Activated CD8-positive, alpha-beta memory T cell treated with anti-CD3 and anti-CD28 coated beads for 4 hours (primary cell): ENCODE measurements around the gene MAD2L1.
"Not testable (repeated sequence)": the region's sequence is repeated elsewhere in the genome, so short reads cannot be mapped to it uniquely, and the experiment has no call there.

Source experiments
- DNase-seq, 2 donors: peaks; one replicate each; pipeline ENCODE4 v3.0.0-alpha.2; 2020; ENCODE audit warnings: low read depth in 2 of 2

The MAD2L1 gene

DNA sequence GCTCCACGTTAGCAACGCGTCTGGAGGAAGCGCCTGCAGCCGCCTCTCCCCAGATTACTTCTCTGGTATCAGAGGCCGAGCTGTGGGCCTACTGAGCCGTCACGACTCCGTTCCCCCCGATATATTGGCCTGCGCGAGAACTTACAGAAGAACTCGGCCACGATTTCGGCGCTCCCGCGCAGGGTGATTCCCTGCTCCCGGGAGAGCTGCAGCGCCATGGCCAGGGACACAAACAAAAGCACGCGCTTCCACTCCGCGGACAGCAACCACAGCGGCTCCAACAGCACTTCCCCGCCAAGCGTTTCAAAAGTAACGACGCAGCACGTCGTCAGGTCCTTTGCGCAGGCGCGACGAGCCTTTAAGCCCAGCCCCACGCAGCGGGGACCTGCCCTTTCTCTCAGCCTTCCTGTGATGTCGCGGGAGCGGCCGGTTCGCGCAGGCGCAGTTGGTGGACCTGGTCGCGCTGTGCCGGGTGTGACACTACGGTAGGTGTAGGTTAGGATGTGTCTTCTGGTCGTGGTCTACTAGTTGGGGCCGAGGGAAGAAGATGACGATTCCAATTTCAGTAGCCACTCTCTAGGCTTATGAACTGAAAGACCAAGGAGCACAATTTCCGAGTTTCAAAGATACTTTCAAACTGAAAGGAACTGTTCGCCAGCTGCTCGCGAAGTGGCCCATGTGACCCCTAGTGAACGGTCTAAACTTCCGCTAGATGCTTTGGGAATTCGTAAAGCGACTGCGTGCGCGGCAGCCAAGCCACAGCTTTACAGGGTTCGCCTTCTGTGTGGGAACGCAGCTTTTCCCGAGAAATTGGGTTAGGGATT, at the start of gene MAD2L1:
MAD2L1 (minus strand) TSS at position 332 of the 824 bp plus-strand sequence; CDS start at position 218, 114 bp downstream.
- peak; percentile 97 to 99 for DNase-seq

DNA sequence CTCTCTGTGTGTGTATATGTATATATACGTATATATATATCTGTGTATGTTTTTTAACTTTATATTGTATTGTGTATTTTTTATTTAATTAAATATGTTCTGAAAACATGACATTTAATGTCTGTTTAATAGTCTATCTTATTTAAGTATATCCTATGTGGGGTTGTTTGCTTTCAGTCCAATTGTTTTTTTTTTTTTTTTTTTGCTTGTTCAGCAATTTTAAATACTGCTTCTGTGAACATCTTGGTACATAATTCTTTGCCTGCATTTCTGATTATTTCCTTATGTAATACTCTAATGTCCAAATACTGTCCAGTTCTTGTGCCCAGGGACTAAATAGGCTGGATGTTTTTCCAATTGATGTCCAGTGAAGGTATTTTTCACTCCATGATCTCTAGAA, 45.1 kb upstream of the MAD2L1 start:
- no peak for DNase-seq

DNA sequence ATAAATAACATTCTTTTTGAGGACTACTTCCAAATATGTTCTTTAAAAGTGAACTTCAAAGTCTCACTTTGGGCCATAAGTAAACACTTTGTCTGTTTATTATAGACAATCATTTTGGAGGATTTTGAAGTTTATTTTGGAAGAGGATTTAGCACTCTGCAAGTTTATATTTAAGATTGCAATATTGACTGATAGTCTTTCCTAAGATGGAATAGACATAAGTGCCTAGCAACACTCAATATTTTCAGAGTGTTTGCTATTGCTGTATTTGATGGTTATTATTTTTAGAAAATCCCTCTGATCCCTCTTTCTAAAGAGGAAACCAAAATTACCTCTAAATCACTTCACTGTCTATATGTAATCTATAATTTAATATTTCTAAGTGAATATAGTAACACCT, 42.8 kb upstream of the MAD2L1 start:
- no peak for DNase-seq

DNA sequence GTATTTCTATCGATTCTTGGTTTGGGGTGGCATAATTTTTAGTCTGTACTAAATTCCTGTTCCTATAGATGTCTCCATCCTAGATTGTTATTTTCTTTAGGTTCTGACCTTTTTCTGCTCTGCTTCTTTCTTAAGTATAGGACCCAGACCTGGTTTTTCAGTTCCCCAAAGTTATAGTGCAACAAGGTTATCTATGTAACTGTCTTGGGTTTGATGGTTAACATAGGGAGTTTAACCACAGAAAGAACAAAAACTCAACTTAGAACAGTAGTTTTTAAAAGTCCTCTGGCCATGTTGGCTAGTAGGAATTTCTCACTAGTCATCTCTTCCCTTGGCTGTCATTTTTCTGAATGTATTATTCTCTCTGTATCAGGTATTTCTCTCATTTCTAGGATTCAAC, 38.8 kb upstream of the MAD2L1 start:
- DNase-seq, result no peak

DNA sequence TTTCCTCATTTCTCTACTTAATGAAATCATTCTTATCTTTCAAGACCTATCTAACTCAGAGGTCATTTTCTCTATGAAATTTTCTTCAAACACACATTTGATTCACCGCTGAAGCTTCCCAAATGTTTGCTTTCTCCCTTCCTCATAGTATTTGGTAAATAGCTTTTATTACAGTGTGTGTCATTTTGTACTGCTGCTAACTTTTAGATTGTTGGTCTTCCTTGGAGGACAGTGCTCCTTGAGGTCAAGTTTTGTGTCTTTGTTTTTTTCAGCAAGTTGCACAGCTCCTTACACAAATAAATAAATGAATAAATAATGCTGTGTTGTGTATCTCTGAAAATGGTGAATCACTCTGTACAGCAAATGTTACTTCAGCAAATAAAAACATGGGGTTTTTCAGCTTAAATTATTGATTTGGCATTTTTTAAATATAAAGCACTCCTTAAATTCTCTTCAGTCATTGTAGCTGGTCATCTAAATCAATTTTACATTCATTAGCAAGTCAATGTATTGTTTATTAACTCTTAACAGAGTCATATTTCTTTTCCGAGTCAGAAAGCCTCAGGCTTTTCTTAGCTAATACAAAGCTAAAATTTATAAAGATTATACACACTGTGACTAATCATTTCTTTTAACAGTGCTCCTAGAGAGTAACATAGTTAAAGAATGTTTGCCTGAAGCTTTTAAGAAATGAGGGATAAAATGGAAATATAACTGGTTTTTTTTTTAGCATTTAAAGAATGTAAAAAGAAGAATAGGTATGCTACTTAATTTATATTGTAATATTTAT, 30.1 kb upstream of the MAD2L1 start:
- no peak for DNase-seq

DNA sequence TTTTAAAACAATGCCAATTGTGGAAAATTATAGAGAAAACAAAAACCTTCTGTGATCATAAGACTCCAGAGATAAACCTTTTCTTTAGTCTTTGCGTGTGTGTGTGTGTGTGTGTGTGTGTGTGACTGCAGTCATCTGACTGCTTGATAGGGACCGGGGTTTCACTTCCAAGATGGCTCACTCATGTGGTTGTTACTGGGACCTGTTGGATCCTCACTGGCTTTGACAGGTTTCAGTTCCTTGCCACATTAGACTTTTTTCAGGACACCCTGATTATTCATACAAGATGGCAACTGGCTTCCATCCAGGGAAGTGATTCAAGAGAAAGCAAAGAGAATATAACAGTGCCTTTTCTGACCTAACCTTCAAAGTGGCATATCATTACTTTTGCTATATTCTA, 21.9 kb upstream of the MAD2L1 start:
- DNase-seq, result no peak

DNA sequence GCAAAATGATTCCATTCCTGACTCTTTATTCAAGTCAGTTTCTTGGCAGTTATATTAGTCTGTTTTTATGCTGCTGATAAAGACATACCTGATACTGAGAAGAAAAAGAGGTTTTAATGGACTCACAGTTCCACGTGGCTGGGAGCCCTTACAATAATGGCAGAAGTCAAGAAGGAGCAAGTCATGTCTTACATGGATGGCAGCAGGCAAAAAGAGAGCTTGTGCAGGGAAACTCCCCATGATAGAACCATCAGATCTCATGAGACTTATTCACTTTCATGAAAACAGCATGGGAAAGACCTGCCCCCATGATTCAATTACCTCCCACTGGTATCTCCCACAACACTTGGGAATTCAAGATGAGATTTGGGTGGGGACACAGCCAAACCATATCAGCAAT, 21.4 kb upstream of the MAD2L1 start:
- not testable (repeated sequence) for DNase-seq

DNA sequence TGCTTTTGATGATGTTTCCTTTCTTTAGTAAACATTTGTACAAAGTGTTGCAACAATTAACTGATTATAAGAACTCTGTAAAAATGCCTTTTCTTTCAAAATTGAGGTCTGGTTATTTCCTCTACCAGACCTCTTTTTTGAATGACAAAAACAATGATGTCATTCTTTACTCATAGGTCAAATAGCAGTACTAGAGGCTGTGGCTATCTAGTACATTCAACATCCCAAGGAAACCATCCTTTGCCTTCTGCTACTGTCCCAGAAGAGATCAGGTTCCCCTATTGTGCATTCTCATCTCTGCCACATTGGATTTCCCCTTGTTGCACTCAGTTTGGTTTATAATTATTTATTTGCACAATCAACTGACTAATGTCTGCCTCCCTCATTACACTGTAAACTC, 19.1 kb upstream of the MAD2L1 start:
- no peak for DNase-seq

DNA sequence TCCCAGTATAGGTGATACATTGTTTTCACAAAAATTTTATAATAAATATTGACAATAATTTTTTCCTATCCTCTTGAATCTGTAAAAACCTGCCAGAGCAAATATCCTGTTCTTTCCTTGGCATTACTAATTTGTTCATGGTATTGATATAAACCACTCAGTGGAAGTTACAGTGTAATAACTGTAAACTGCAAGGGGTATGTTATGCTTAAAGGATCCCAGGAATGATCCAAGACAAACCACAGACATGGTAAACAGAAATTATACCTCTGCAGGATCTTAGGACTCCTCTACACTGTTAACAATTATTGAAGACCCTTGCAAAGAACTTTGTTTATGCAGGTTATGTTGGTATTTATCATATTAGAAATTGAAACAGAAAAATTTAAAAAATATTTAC, 17.7 kb upstream of the MAD2L1 start:
- DNase-seq, result no peak

DNA sequence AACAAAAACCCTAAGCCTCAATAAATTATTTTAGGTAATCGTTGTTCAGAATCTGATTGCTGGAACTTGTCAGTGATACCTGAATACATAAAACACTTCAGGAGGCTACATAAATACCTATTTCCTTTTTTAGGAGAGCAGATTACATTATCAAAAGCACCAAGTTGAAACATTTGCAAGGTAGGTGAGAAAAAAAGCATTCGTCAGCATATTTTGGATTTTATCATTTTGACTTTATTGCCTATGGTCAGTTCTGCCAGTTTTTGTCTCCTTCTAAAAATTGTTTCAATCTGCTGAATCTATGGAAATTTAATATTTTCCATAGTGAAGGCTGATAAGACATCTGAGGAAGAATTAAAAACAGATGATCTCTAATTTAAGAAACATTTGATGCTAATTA, 16.5 kb upstream of the MAD2L1 start:
- no peak for DNase-seq

DNA sequence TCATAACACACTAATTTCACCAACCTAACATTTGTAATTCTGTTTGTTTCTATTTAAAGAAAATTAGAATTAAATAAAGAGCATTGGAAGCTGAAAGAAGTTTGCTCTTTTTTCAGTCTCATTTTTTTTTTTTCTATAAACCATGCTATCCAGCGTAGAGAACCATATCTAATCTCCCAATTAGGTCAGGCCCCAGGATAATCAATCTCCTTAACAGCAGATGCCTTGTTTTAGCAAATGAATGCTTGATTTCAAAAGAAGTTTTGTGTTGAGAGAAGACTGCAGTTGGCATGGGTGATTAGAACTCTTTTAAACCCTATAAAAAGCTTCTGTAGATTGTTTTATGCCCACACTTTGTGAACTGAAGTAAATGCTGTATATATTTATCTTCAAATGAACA, 15.6 kb upstream of the MAD2L1 start:
- no peak for DNase-seq

DNA sequence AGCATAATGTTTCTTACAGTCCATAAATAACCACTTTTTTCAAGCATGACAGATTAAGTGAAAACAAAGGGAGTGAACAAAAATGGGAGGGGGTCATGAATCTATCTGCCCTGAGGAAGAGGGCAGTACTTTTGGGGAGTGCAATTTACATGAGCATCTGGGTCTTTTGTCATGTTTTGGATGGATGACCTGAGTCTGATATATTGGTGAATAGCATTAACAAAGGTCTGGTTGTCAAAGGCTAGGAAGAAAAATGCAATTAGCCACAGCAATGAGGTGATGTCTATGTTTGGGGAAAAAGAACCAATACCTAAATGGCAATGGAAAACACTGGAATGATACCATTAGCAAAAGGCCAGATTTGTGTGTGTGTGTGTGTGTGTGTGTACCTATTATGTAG, 15.1 kb upstream of the MAD2L1 start:
- no peak for DNase-seq

DNA sequence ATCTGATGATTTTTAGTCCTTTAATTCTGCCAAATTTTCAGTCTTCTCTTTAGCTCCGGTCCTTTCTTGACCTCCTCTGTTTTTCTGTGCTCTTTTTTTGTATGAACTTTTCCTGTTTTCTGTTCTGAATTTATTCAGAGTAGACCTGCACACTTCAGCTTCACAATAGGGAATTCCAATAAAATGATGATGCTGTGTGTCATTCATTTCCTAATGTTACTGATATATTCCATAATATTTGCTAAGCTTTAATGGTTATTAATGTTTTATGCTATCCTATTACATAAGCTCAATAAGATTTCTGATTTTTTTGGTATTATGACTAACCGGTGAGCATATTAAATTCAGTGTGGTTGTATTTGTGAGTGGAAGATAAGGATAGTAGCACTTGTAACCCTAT, 13.9 kb upstream of the MAD2L1 start:
- DNase-seq, result no peak

DNA sequence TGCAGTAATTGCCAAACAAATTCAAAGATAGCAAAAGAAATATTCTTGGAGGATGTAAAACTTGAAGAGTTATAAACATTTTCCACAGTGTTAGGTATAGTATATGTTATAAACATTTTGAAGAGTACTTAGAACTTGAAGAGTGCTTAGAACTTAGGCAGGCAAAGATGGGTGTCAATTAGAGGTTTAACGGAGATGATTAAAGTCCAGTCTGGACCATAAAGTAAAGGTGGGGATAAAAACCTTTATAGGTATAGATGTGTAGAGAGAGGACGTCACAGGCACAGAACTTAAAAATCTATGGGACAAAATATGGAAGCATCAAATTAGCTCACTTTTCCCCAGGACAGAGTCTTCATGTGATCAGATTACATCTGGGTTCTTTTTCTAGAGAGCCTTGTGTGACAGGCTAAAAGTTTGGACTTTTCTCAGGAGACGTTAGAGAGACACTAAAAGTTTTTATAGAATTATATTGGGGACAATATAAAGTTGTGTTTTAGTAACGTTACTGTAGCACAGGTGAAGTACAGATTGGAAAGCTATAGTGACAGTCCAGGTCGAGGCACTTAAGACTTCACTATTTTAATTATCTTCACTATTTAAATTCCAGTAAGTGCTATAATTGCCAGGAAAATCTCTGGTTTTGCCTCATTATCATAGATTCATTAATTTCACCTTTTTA, 13.3 kb upstream of the MAD2L1 start:
- DNase-seq, result no peak

DNA sequence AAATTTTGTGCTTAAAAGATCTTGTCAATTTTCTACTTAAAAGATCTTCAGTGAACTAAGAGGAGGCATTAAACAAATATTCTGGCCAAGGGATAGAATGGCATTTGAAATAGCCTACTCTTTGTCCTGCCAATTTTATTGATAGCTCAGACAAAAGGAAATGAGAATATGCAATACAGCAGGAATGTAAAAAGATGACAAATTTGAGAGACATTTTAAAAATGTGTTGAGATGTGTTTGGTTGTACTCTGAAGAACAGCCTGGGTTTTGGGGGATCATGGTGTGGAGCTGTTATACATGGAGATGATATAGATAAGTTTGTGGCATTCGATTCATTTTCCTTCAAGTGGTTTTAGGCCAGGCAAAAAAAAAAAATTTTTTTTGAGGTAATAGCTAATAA, 11.6 kb upstream of the MAD2L1 start:
- DNase-seq, result no peak

DNA sequence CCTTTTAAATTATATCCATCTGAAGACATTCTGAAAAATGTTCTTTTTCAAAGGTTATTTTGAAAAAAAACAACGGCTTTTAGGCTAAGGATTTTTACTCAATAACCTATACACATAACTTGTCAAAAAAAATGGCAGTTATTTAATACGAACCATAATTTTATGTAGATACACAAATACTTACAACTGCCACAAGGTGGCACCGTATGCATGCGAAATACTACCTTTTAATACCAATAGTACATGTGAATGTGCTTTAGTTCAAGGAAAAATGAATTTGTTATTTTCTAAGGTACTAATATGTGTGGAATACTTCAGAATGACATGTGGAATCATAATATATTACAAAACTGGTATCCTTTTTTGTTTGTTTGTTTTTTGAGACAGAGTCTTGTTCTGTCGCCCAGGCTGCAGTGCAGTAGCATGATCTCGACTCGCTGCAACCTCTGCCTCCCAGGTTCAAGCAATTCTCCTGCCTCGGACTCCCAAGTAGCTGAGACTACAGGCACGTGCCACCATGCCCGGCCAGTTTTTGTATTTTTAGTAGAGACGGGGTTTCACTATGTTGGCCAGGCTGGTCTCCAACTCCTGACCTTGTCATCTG, 4.6 kb upstream of the MAD2L1 start:
- peak; percentile 17 to 18 for DNase-seq

DNA sequence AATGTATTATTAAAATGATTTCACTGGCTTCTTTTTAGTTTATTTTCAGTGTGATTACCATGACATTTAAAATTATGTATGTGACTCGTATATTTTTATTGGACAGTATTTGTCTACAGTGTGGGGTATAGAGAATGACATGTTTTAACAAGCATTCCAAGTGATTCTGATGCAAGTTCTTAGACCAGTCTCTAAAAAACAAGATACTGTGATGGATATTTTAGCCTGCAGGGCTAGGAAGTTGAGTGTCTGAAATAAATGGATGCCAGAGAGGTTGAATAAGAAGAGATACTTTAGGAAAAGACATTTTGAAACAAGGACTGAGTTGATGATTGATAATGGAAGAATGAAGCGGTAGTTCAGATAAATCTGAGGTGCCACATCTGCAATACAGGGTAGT, 3.5 kb upstream of the MAD2L1 start:
- DNase-seq, result no peak

DNA sequence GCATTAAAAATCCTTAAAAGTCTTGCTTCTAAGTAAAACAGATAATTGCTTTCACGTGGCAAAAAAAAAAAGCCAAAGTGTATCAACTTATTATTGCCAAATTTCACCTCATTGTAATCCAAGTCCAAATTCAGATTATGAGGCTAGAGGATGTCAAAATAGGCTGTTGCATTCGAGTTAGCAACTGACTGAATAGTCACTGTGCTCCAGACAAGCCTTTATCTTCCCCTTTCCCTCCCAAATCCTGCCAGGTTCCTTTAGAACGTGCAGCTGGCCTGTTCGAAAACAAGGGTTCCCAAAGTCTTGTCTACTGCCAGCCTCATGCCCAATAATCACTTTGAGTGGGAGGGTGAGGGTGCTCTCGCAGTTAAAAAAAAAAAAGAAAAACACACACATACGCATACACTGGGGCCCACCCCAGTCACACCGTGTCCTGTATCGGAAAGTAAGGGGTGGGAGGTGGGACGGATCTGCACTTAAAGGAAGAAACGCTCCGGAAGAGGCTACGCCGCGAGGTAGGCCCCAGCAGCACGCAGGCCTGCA, 603 bp downstream of the MAD2L1 start:
- DNase-seq, result peak in 1 of 2 donors; percentile 11

DNA sequence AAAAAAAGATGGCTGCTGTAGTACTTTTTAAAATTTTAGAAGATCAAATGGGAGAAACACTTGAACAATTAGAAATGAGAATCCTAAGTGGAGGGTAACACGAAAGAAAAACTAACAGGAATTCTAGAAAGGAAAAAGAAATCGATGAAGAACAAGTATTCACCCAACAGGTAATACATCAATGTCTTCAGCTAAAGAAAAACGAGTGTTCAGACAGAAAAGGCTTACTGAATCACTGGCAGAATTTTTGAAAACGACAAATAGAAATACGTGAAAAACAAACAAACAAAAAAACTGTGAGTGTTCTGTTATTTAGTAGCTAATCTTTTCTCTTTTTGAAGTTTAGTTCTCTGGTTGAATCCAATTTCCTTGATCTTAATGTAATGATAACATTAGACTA, 1.8 kb downstream of the MAD2L1 start:
- DNase-seq, result no peak

DNA sequence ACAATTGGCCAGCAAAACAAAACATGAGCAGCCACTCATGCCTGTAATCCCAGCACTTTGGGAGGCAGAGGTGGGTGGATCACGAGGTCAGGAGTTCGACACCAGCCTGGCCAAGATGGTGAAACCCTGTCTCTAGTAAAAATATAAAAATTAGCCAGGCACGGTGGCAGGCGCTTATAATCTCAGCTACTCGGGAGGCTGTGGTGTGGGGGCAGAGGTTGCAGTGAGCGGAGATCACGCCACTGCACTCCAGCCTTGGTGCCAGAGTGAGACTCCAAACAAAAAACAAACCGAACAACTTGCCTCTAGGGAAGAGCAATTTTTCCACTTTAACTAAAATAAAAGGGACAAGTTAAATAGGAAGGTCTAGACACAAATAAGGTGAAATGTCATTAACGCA, 2.9 kb downstream of the MAD2L1 start:
- DNase-seq, result not testable (repeated sequence)

DNA sequence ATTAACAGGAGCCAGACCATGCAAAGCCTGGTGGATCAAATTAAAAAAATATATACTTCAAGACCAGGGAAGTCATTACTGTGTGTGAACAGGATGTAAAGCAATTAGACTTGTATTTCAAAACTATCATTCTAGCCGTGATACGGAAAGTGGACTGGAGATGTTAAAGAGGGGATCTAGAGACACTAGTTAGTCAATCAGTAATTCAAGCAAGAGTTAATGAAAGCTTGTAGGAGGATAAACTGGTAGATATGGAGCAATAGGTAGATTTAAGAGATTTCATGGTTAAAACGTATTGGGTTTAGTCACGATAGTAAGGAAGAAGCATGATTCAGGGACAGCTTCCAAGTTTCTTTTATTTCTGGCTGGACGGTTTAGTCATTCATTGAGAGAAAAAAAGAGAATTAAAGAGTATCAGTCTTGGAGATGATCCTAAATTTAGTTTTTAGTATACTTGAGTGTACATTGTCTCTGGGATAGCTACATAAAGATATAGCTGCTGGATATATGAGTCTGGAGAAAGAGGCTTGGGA, 3.9 kb downstream of the MAD2L1 start:
- DNase-seq, result no peak

DNA sequence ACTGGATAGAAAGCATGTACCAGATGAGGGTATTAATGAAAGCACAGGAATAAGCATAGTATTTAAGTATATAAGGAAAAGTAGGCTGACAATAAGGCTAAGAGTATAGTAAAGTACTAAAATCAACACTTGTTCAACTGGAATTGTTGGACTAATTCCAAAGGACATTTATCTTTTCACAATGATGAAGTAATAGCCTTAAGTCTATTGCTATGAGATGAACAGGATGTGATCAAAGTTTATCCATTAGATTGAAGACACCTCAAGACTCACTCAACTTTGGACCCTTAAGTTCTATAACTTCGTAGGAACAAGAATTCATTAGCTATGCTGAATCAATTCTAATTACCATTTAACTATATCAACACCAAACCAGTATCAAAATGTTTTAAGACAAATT, 7.6 kb downstream of the MAD2L1 start:
- no peak for DNase-seq
